ENCODE measurements around the gene SELPLG.

SELPLG gene

GRCh38 chr12:108615918-108616317 lies 17.8 kb downstream of the SELPLG start:
- TF ChIP-seq CTCF (IDR thresholded peaks at IDR 0.05) = no peak

GRCh38 chr12:108614639-108615038 lies 19.1 kb downstream of the SELPLG start:
- no peak for TF ChIP-seq CTCF (IDR thresholded peaks at IDR 0.05)

- no peak for TF ChIP-seq CTCF (IDR thresholded peaks at IDR 0.05)
Measured at GRCh38 chr12:108614041-108614440, 19.7 kb downstream of the SELPLG start.

- TF ChIP-seq CTCF (IDR thresholded peaks at IDR 0.05) = no peak
Measured at GRCh38 chr12:108613548-108613947, 20.1 kb downstream of the SELPLG start.

- no peak for TF ChIP-seq CTCF (IDR thresholded peaks at IDR 0.05)
Measured at GRCh38 chr12:108612788-108613282, 20.9 kb downstream of the SELPLG start.

- TF ChIP-seq CTCF (IDR thresholded peaks at IDR 0.05) = peak; percentile 28; the same call in 1 of the 2 replicates
Measured at GRCh38 chr12:108611884-108612415, 21.7 kb downstream of the SELPLG start.

GRCh38 chr12:108610856-108611605 lies 22.7 kb downstream of the SELPLG start:
- no peak for TF ChIP-seq CTCF (IDR thresholded peaks at IDR 0.05)
